Kidney (tissue), 14 donors: Measurements from ENCODE around the gene SEMA3C. TPM values are rescaled to one million over a fixed set of nuclear protein-coding genes. Genes with fewer than 3 reads are reported as not detected.

Experiments
- DNase-seq, 5 donors: peaks; one replicate each; pipeline ENCODE4 v3.0.0-alpha.2; 2013 to 2020
- FAIRE-seq: peaks from 2 replicates; lab custom pipeline; 2012; peaks lifted over from hg19 to GRCh38; lab: Jason Lieb, UNC
- H3K27ac ChIP-seq, 2 donors: one replicate each; pipeline ENCODE4 v1.7.0; 2013; ENCODE audit warnings: low read depth in 2 of 2, low read length in 2 of 2, inconsistent platforms in 1 of 2
- H3K27me3 ChIP-seq: one replicate; pipeline ENCODE4 v1.7.1; 2013; ENCODE audit warnings: low read length, inconsistent platforms; ENCODE audit not compliant: control insufficient read depth, insufficient read depth
- H3K36me3 ChIP-seq, 3 donors: one replicate each; pipeline versions ENCODE4 v1.7.0 to v1.7.1; 2013; ENCODE audit warnings: low read length in 3 of 3, control low read depth in 1 of 3, inconsistent platforms in 1 of 3; ENCODE audit not compliant: insufficient read depth in 3 of 3, control insufficient read depth in 2 of 3
- H3K4me1 ChIP-seq, 3 donors: one replicate each; pipeline versions ENCODE4 v1.7.0 to v1.7.1; 2013; ENCODE audit warnings: low read length in 3 of 3, inconsistent platforms in 1 of 3, low read depth in 1 of 3; ENCODE audit not compliant: control insufficient read depth in 2 of 3, insufficient read depth in 2 of 3
- H3K4me3 ChIP-seq, 3 donors: one replicate each; pipeline versions ENCODE4 v1.7.0 to v1.8.1; 2013; ENCODE audit warnings: low read length in 3 of 3, control low read depth in 1 of 3, inconsistent platforms in 1 of 3
- H3K9ac ChIP-seq, 3 donors: one replicate each; pipeline versions ENCODE4 v1.7.0 to v1.7.1; 2013; ENCODE audit warnings: low read length in 3 of 3, control low read depth in 1 of 3, inconsistent platforms in 1 of 3
- H3K9me3 ChIP-seq, 3 donors: one replicate each; pipeline versions ENCODE4 v1.7.0 to v1.7.1; 2013; ENCODE audit warnings: low read length in 3 of 3, control low read depth in 1 of 3, inconsistent platforms in 1 of 3; ENCODE audit not compliant: control insufficient read depth in 2 of 3, insufficient read depth in 1 of 3
- intact Hi-C: fragments of 100-400 bp; cut with DNase I; formaldehyde crosslinking; loops from one replicate; pipeline ENCODE4 v1.11.1; 2022
- polyA plus RNA-seq: library from polyadenylated mRNA; stranded (reverse); fragments of 350-450 nt; fragmentation: Illumina TruSeq; extraction: RNeasy Lipid Tissue Mini Kit (QIAGEN cat#74804); gene quantifications from one replicate; pipeline ENCODE4 v1.2.3, GENCODE V29; 2014; ENCODE audit warnings: low read depth, low replicate concordance; ENCODE audit not compliant: insufficient read depth
- total RNA-seq: library from RNA; stranded (reverse); fragmentation: NEBNext Ultra II Directional; extraction: Animal tissue kit (Norgen Biotek cat#: 25700); gene quantifications from one replicate; pipeline ENCODE4 v1.2.1, GENCODE V29; 2021
- TF ChIP-seq, protein P1 (sequence below): IDR thresholded peaks from 3 replicates; pipeline ENCODE4 v1.5.1; 2012; ENCODE audit warnings: mild to moderate bottlenecking, moderate library complexity, borderline replicate concordance; ENCODE audit not compliant: insufficient read depth; ENCODE audit errors: extremely low read depth
- donor health status: control.
- donor health status: control.
- donor health status: control.
- donor health status: control.
- donor health status: control.
- donor health status: DM: yes; HTN: yes; CAD: no.
- donor health status: Normal renal cell carcinoma (clear cell type).

SEMA3C gene
- total and polyA plus RNA-seq, 2 donors from 2014 or later: 3.9 to 17.2 TPM

DNA sequence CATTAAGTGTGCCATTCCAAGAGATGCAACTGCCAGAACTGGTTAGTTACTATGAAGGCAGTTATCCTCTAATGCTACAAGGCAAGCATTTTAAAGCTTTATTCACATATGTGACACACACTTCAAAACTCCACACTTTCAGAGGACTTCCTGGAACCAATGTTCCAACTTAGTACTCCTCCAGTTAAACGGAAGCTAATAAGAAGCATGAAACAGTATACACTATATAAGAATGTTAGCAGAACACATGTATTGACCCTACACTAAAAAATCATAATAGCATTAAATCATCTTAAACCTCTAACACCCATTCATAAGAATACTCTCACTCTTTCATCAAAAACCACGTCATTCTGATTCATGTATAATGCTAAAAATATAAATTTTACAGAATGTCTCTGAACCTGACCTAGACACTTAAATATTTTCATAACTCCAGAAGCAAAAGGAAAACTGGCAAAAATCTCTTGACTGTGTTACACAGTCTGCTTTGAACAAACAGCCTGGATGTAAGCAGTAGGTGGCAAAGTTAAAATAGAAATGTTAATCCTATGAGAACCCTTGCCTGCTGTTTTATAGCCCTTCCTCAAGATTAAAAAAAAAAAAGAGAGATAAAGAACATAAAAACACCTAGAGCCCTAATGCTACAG is 135.0 kb downstream of the SEMA3C start:
- intact Hi-C loops: no loop called here
- Histone ChIP-seq H3K4me1 (peaks cover 0 to 2% (median 0%) of the 10 kb centered on the region in 3 donors), H3K27me3 (no peaks in the 10 kb centered on the region), H3K9me3 (no peaks in the 10 kb centered on the region), H3K4me3 (no peak overlapping the region), H3K27ac (no peak overlapping the region), H3K9ac (no peak overlapping the region), H3K36me3 (no peaks in the 10 kb centered on the region)
- no peak for FAIRE-seq
- TF ChIP-seq, protein P1, sequence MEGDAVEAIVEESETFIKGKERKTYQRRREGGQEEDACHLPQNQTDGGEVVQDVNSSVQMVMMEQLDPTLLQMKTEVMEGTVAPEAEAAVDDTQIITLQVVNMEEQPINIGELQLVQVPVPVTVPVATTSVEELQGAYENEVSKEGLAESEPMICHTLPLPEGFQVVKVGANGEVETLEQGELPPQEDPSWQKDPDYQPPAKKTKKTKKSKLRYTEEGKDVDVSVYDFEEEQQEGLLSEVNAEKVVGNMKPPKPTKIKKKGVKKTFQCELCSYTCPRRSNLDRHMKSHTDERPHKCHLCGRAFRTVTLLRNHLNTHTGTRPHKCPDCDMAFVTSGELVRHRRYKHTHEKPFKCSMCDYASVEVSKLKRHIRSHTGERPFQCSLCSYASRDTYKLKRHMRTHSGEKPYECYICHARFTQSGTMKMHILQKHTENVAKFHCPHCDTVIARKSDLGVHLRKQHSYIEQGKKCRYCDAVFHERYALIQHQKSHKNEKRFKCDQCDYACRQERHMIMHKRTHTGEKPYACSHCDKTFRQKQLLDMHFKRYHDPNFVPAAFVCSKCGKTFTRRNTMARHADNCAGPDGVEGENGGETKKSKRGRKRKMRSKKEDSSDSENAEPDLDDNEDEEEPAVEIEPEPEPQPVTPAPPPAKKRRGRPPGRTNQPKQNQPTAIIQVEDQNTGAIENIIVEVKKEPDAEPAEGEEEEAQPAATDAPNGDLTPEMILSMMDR: no peak
- no peak for DNase-seq

DNA sequence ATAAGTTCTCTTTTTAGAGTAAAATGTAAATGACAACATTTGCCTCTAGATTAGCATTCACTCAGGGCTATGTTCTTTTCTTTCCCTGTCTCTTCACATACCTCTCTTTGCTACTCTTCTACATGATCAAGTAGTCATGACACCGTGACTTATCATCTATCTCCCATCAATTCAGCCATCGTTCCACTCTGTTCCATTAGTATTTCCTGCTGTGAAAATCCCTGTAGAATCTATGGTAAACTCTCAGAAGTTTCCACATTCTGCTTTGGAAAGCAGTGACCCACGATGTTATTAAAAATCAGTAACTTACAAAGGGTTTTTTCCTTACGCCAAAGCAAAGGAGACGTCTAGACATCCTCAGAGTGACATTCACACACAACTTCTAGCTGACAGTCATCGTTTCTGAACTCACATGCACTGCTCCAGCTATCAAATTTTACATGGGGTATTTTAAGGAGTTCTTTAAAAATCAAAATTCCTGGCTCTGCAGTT is 135.6 kb downstream of the SEMA3C start:
- H3K9me3 ChIP-seq: no peaks in the 10 kb centered on the region
- no peak for FAIRE-seq
- TF ChIP-seq, protein P1: no peak
- no peak overlapping the region for H3K4me3 ChIP-seq
- peaks cover 0 to 2% (median 0%) of the 10 kb centered on the region in 3 donors for H3K4me1 ChIP-seq
- no peaks in the 10 kb centered on the region for H3K36me3 ChIP-seq
- intact Hi-C loops: no loop called here
- H3K27ac ChIP-seq: no peak overlapping the region
- H3K27me3 ChIP-seq: no peaks in the 10 kb centered on the region
- no peak for DNase-seq
- no peak overlapping the region for H3K9ac ChIP-seq

DNA sequence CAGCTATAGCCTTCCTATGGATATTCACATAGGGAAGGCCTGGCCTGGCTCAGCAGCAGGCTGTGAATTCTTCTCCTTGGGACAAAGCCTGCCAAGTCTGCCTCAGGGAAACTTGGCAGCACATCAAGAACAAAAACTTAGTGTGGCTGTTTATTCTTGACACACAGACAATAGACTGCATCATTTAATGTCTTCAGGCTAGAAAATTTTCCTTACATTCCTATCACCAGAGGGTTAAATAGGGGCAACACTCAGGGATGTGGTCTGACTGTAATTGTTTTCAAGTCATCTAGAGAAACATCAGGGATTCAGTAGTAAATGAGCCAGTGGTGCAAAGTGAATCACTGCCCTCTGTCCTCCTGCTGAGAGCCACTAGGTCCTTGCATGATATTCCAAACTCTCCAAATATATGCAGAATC is 137.3 kb downstream of the SEMA3C start:
- Histone ChIP-seq H3K27ac (no peak overlapping the region), H3K9me3 (no peaks in the 10 kb centered on the region)

More for the DNA sequence above, 137.3 kb downstream of the SEMA3C start:
- Histone ChIP-seq H3K36me3 (no peaks in the 10 kb centered on the region), H3K9ac (no peak overlapping the region), H3K4me3 (no peak overlapping the region), H3K27me3 (no peaks in the 10 kb centered on the region), H3K4me1 (peaks cover 0 to 2% (median 0%) of the 10 kb centered on the region in 3 donors)
- DNase-seq (peak in 1 of 5 donors; percentile 51), FAIRE-seq (no peak)
- TF ChIP-seq, protein P1: no peak
- intact Hi-C loops: no loop called here
